Measurements from ENCODE around the gene PACS2.

The PACS2 gene

GRCh38 chr14:105315211-105315721 is 718 bp downstream of the PACS2 start:
- no peak for DNase-seq
- in situ Hi-C loops (cut with HindIII; ENCODE audit: low pct_ligation_motif_present, low sequenced_read_pairs), result no loop called here
- TF ChIP-seq, protein P1, sequence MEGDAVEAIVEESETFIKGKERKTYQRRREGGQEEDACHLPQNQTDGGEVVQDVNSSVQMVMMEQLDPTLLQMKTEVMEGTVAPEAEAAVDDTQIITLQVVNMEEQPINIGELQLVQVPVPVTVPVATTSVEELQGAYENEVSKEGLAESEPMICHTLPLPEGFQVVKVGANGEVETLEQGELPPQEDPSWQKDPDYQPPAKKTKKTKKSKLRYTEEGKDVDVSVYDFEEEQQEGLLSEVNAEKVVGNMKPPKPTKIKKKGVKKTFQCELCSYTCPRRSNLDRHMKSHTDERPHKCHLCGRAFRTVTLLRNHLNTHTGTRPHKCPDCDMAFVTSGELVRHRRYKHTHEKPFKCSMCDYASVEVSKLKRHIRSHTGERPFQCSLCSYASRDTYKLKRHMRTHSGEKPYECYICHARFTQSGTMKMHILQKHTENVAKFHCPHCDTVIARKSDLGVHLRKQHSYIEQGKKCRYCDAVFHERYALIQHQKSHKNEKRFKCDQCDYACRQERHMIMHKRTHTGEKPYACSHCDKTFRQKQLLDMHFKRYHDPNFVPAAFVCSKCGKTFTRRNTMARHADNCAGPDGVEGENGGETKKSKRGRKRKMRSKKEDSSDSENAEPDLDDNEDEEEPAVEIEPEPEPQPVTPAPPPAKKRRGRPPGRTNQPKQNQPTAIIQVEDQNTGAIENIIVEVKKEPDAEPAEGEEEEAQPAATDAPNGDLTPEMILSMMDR (IDR thresholded peaks at IDR 0.05; ENCODE audit: low read depth, low read length, missing control alignments), result no peak
- no peaks in the 10 kb centered on the region for H3K36me3 ChIP-seq (replicated peaks)
- peak overlapping the region; percentile 68 for H3K4me3 ChIP-seq (ENCODE audit: low read depth, low read length)
- H3K27me3 ChIP-seq (replicated peaks), result no peaks in the 10 kb centered on the region
- no peak overlapping the region for H3K27ac ChIP-seq

DNA sequence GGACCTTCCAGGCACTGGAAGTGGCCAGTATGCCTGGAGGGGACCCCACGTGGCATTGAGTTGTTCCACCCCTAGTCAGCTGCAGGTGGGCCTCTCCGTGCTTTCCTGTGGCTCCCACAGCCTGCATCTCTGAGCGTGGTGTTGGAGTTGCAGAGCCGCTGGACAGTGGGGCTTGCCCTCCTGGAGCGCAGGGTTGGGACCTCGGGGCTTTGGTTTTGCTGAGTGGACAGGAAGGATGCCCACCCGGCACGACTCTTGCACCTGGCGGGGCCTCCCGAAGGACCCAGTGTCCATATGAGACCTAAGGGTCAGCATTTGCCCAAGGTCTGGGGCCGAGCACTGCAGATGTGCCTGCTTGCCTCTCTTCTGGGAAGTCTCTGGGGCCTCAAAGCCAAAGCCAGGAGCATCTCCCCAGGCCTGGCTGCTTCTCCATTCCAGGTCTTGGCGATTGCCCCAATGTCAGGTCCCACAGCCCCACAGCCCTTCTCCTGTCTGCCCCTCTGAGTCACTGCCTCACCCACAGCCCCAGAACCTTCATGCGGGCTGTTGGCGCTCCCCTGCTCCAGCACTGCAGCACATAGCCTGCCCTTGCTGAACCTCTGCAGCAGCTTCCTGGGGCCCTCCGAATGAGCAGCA is 1.5 kb downstream of the PACS2 start:
- Histone ChIP-seq H3K4me3 (ENCODE audit: low read depth, low read length) (peak overlapping the region; percentile 68), H3K27ac (no peak overlapping the region), H3K27me3 (replicated peaks) (no peaks in the 10 kb centered on the region), H3K36me3 (replicated peaks) (no peaks in the 10 kb centered on the region)
- in situ Hi-C loops (cut with HindIII; ENCODE audit: low pct_ligation_motif_present, low sequenced_read_pairs), result no loop called here
- DNase-seq, result no peak
- TF ChIP-seq, protein P1 (IDR thresholded peaks at IDR 0.05; ENCODE audit: low read depth, low read length, missing control alignments), result no peak

DNA sequence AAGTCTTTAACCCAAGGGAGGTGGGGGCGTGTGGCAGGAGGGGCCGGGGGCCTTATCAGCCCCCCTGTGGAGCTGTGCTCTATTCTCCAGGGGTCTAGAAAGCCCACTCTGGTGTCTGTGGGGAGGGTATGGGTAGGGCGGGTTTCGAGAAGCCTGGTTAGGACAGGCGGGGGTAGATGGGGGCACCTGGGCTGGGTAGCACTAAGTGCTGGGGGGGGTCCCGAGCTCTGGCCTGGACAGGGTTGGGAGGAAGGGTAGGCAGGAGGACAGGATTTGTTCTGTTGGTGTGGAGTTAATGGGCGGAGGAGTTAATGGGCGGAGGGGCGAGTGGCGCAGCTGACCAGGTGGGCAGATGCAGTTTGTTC is 2.0 kb downstream of the PACS2 start:
- TF ChIP-seq, protein P1 (IDR thresholded peaks at IDR 0.05; ENCODE audit: low read depth, low read length, missing control alignments), result no peak
- in situ Hi-C loops (cut with HindIII; ENCODE audit: low pct_ligation_motif_present, low sequenced_read_pairs), result no loop called here
- DNase-seq, result no peak
- H3K27me3 ChIP-seq (replicated peaks), result no peaks in the 10 kb centered on the region
- no peak overlapping the region for H3K27ac ChIP-seq
- no peaks in the 10 kb centered on the region for H3K36me3 ChIP-seq (replicated peaks)
- no peak overlapping the region for H3K4me3 ChIP-seq (ENCODE audit: low read depth, low read length)

DNA sequence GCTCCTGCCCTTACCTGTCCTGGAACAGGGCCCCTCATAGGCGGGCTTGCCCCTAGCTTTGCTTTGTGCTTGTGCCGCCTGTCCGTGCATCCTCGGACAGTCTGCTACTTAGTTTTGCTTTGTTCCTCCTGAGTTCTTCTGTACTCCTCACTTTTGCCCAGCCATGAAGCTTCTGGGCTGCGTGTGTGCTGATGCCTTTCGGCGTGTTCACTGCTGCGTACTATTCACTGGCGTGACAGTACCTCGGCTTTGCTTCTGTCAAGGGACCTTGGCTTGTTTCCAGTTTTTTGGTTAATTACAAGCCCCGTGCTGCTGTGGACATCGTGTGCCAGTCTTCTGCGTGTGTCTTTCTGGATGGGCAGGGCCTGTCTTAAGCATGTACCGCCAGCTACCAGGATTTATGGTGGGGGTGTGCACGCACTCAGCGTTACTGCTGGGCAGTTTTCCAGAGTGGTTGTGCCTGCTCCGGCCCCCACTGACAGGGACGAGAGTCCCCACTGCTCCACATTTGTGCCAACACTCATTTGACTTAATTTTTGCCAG is 2.5 kb downstream of the PACS2 start:
- no peaks in the 10 kb centered on the region for H3K36me3 ChIP-seq (replicated peaks)
- H3K27ac ChIP-seq, result no peak overlapping the region
- no peak overlapping the region for H3K4me3 ChIP-seq (ENCODE audit: low read depth, low read length)
- TF ChIP-seq, protein P1 (IDR thresholded peaks at IDR 0.05; ENCODE audit: low read depth, low read length, missing control alignments), result no peak
- no peak for DNase-seq
- no peaks in the 10 kb centered on the region for H3K27me3 ChIP-seq (replicated peaks)
- in situ Hi-C loops (cut with HindIII; ENCODE audit: low pct_ligation_motif_present, low sequenced_read_pairs), result no loop called here

GRCh38 chr14:105317546-105317945 is 3.0 kb downstream of the PACS2 start:
- no peak for DNase-seq
- Histone ChIP-seq H3K27me3 (replicated peaks) (no peaks in the 10 kb centered on the region), H3K27ac (no peak overlapping the region), H3K36me3 (replicated peaks) (no peaks in the 10 kb centered on the region), H3K4me3 (ENCODE audit: low read depth, low read length) (no peak overlapping the region)
- TF ChIP-seq, protein P1 (IDR thresholded peaks at IDR 0.05; ENCODE audit: low read depth, low read length, missing control alignments), result no peak
- in situ Hi-C loops (cut with HindIII; ENCODE audit: low pct_ligation_motif_present, low sequenced_read_pairs), result no loop called here

Data from brain microvascular endothelial cell (primary cell).